LNCAP (cell line): ENCODE results near the gene NCK2.

Experiments used
- TF ChIP-seq, protein P1 (sequence below): fragments of 450-650 bp; IDR thresholded peaks from 2 replicates; pipeline ENCODE4 v1.5.1; 2017; ENCODE audit warnings: mild to moderate bottlenecking

NCK2 gene

DNA sequence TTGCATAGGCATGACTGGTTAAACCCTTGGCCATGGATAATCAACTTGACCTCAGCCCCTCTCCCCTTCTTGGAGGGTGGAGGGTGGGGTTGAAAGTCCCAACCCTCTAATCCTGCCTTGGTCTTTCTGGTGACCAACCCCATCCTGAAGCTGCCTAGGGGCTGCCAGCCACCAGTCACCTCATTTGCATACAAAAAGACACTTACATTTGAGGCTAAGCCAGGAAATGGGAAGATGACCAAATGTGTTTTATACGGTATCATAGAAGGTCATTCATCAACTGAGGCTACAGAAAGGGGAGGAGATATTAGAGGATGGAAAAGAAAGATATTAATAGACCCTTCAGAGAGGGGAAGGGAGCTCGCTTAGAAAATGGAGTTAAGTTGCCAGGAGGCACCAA, 96.8 kb downstream of the NCK2 start:
- TF ChIP-seq, protein P1, sequence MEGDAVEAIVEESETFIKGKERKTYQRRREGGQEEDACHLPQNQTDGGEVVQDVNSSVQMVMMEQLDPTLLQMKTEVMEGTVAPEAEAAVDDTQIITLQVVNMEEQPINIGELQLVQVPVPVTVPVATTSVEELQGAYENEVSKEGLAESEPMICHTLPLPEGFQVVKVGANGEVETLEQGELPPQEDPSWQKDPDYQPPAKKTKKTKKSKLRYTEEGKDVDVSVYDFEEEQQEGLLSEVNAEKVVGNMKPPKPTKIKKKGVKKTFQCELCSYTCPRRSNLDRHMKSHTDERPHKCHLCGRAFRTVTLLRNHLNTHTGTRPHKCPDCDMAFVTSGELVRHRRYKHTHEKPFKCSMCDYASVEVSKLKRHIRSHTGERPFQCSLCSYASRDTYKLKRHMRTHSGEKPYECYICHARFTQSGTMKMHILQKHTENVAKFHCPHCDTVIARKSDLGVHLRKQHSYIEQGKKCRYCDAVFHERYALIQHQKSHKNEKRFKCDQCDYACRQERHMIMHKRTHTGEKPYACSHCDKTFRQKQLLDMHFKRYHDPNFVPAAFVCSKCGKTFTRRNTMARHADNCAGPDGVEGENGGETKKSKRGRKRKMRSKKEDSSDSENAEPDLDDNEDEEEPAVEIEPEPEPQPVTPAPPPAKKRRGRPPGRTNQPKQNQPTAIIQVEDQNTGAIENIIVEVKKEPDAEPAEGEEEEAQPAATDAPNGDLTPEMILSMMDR: no peak

- TF ChIP-seq, protein P1: no peak
Measured at GRCh38 chr2:105842555-105842954, 97.8 kb downstream of the NCK2 start.

DNA sequence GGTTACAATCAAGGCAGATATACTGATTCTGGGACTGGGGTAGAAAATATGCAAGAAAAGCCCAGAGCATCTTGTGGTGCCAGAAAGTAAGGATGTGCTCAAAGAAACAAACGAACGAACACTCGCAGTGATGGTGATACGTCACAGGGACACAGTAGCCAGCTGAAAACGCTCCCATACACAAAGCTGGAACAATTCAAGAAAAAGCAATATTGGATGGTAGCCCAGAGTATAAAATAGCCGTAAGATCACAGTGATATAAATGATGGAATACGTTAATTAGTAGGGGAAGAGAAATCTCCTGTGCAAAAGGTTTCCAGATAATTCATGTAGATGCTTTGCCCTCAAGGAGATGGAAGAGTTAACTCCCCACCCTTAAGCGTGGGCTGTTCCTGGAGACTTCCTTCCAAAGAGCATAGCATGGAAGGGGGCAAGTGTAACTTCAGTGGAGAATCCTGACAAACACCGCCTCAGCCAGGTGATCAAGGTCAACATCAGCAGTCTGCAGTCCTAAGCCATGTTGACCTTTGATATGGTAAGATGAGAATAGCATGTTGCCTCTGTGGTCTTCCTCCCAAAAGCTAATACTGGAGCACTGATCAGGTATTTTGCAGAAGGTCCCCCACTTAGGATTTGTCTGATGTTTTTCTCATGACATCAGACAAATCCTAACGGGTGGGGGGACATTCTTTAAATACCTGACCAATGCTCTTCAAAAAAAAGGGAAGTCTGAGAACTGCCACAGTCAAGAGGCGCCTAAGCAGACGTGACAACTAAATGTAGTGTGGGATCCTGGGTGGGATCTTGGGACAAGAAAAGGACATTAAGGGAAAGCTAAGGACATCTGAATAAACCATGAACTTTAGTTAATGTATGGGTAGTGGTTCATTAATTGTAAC, 99.0 kb downstream of the NCK2 start:
- TF ChIP-seq, protein P1: no peak

- TF ChIP-seq, protein P1: no peak
Measured at GRCh38 chr2:105845976-105846375, 101.3 kb downstream of the NCK2 start.

DNA sequence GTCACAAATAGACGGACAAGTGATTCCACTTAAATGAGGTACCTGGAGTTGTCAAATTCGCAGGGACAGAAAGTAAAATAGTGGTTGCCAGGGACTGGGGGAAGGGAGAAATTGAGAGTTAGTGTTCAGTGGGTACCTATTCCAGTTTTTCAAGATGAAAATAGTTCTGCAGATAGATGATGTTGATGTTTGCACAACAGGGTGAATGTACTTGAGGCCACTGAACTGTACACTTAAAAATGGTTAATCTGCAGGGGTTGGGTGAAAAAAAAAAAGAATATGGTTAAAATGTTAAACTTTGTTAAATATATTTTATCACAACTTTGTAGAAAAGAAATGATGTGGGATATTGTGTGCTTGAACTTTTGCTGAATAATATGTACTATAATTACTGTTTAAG, 102.3 kb downstream of the NCK2 start:
- TF ChIP-seq, protein P1: no peak

DNA sequence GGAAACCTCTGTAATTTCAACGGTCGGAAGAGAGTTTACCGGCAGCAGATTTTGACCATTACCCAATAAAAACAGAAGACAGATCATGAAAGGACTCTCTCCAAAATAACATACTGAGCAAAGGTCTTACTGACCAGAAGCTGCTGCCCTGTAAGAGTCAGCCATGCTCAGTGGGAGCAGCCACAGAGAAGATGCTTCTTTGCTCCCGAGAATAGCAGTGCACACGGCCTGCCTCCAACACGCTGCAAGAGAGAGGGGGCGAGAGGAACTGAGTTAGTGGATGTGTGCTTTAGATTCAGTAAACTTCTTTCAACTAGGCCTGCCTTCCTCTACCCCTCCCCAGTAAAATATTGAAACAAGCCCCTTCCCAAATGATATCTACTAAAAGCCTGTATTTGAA, 103.7 kb downstream of the NCK2 start:
- TF ChIP-seq, protein P1: no peak

- TF ChIP-seq, protein P1: no peak
Measured at GRCh38 chr2:105849431-105850179, 104.9 kb downstream of the NCK2 start.
